Stomach (tissue), 4 donors: ENCODE results near the gene PCDHGA6.

Source experiments
- POLR2A ChIP-seq, 4 donors: fragments of 450-650 bp; IDR thresholded peaks; one replicate each; pipeline ENCODE4 v1.6.1; 2016; ENCODE audit warnings: antibody characterized with exemption in 4 of 4, control low read depth in 2 of 4, mild to moderate bottlenecking in 1 of 4, moderate library complexity in 1 of 4
- TF ChIP-seq, protein P1 (sequence below), 7 experiments: fragments of 450-650 bp in 4 of 7; fragments of 200-600 bp in 3 of 7; sonication (generic) in 3 of 7; IDR thresholded peaks; one replicate each; pipeline ENCODE4 v1.5.1; 2016 to 2019; ENCODE audit warnings: antibody characterized with exemption in 7 of 7, control low read depth in 2 of 7, mild to moderate bottlenecking in 1 of 7

DNA sequence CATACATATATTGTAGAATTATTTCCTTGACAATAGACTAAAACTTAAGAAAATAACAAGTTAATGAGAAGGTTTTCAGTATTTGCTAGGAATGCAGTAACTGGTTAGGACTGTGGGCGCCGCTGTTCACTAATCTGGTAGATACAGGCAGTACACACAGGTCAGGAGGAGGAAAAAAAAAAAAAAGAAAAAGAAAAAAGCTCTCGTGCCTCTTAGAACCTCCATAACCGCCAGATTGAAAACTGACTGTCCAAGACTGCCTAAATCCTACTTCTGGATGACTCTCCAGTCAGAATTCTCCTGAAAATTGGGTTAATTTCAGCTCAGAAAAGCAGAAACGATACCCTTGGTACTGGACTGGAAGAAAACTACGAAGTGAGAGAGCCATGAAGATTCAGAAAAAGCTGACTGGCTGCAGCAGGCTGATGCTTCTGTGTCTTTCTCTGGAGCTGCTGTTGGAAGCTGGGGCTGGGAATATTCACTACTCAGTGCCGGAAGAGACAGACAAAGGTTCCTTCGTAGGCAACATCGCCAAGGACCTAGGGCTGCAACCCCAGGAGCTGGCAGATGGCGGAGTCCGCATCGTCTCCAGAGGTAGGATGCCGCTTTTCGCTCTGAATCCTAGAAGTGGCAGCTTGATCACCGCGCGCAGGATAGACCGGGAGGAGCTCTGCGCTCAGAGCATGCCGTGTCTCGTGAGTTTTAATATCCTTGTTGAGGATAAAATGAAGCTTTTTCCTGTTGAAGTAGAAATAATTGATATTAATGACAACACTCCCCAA is 43.2 kb upstream of the PCDHGA6 start, which contains the start of gene PCDHGA1:
- TF ChIP-seq, protein P1, sequence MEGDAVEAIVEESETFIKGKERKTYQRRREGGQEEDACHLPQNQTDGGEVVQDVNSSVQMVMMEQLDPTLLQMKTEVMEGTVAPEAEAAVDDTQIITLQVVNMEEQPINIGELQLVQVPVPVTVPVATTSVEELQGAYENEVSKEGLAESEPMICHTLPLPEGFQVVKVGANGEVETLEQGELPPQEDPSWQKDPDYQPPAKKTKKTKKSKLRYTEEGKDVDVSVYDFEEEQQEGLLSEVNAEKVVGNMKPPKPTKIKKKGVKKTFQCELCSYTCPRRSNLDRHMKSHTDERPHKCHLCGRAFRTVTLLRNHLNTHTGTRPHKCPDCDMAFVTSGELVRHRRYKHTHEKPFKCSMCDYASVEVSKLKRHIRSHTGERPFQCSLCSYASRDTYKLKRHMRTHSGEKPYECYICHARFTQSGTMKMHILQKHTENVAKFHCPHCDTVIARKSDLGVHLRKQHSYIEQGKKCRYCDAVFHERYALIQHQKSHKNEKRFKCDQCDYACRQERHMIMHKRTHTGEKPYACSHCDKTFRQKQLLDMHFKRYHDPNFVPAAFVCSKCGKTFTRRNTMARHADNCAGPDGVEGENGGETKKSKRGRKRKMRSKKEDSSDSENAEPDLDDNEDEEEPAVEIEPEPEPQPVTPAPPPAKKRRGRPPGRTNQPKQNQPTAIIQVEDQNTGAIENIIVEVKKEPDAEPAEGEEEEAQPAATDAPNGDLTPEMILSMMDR (IDR thresholded peaks at IDR 0.05), result no peak
- no peak for TF ChIP-seq POLR2A (IDR thresholded peaks at IDR 0.05)
